AG09309 (cell line): ENCODE data around the gene RBM18.

Experiments used
- DNase-seq: peaks from one replicate; pipeline ENCODE4 v3.0.0-alpha.2; 2010; ENCODE audit warnings: low read depth
- H3K4me3 ChIP-seq: 2 replicates; pipeline ENCODE4 v1.5.1; 2011; ENCODE audit warnings: mild to moderate bottlenecking, low read depth, low read length, moderate library complexity; ENCODE audit not compliant: control insufficient read depth
- TF ChIP-seq, protein P1 (sequence below): IDR thresholded peaks from 2 replicates; pipeline ENCODE4 v1.5.1; 2011; ENCODE audit warnings: mild to moderate bottlenecking, low read depth, low read length, inconsistent platforms; ENCODE audit not compliant: insufficient read depth, control insufficient read depth; ENCODE audit errors: missing control alignments

RBM18 gene

DNA sequence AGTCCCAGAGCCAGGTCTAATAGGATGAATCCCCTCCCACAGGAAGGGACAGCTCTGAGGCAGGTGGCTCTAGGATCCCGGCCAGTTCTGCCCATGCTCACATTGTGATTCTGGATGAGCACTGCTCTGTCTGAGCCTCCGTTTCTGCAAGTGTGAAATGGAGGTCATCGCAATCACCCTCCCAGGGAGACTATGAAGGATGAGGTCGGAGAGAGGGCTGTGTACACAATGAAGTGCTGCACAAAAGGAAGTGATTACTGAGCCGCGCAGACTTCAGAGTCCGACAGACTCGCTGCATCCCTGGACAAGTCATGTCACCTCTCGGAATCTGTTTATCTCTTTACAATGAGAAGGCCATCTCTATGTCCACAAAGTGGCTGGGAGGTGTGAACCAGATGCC, 57.5 kb downstream of the RBM18 start:
- no peak for DNase-seq
- no peak overlapping the region for H3K4me3 ChIP-seq

DNA sequence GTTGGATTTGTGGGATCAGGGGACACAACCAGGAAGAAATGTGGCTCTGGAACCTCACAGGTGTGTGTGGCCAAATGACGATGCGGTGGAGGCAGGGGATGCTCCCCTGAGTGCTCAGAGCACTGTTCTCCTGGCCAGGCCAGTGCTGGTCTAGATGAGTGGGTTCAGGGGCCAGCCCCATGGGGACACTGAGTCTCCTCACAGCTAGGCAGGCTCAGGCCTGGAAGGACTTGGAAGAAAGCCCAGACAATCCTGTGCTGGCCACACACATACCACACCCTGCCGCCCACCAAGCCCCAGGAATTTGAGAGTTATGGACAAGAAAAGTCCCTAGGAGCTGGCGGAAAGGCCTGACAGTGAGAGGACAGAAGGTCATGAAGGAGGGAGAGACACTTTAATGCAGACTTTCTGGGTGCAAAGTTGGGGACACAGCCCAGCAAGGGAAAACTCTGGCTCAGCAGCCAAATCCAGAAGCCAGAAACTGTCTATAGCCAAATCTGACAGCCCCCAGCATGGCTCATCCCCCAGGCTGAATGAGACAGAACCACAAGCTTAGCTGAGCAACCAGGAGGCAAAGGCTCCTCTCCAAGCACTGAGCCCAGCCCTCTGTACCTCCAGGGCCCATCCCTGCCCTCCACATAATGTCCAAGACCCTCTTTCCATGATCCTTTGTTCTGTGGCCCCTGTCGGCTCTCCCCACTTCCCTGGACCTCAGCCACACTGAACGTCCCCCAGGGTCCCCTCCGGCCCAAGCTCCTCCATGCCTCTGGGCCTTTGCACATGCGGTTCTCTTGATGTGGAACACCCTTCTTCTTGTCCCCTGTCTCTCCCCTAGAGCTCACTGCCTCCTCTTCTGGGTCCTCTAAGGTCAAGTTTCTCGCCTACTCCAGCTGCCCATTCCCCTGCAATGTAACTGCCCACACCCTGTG, 58.3 kb downstream of the RBM18 start:
- no peak overlapping the region for H3K4me3 ChIP-seq
- DNase-seq = peak; percentile 64
- TF ChIP-seq, protein P1, sequence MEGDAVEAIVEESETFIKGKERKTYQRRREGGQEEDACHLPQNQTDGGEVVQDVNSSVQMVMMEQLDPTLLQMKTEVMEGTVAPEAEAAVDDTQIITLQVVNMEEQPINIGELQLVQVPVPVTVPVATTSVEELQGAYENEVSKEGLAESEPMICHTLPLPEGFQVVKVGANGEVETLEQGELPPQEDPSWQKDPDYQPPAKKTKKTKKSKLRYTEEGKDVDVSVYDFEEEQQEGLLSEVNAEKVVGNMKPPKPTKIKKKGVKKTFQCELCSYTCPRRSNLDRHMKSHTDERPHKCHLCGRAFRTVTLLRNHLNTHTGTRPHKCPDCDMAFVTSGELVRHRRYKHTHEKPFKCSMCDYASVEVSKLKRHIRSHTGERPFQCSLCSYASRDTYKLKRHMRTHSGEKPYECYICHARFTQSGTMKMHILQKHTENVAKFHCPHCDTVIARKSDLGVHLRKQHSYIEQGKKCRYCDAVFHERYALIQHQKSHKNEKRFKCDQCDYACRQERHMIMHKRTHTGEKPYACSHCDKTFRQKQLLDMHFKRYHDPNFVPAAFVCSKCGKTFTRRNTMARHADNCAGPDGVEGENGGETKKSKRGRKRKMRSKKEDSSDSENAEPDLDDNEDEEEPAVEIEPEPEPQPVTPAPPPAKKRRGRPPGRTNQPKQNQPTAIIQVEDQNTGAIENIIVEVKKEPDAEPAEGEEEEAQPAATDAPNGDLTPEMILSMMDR = no peak

More for the DNA sequence above, 57.5 kb downstream of the RBM18 start:
- TF ChIP-seq, protein P1 = no peak

GRCh38 chr9:122205176-122205575, 59.5 kb downstream of the RBM18 start:
- DNase-seq = no peak
- TF ChIP-seq, protein P1 = no peak
- H3K4me3 ChIP-seq = no peak overlapping the region

DNA sequence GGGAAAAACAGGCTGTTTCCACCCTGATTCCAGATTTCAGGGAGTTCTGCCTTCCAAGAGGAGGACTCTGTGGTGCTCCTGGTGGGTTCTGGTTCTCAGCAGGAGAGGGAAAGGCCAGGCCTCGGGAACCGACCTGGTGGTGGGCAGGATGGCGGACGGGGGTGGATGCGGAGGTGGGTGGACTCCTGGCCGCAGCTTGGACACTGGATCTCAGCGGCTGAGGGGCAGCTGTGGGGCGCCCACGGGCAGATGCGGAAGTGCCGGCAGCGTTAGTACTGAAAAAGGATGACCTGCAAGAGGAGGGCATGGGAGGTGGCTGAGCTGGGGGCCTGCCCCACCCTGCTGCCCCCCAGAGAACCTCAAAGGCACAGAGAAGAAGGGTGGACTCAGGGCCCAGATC, 60.1 kb downstream of the RBM18 start:
- no peak overlapping the region for H3K4me3 ChIP-seq
- DNase-seq = no peak
- TF ChIP-seq, protein P1 = no peak

- H3K4me3 ChIP-seq = no peak overlapping the region
- DNase-seq = no peak
Observed at GRCh38 chr9:122204055-122204454, 60.6 kb downstream of the RBM18 start.

GRCh38 chr9:122202111-122202510, 62.5 kb downstream of the RBM18 start:
- no peak for DNase-seq
- TF ChIP-seq, protein P1 = no peak
- H3K4me3 ChIP-seq = no peak overlapping the region

More at GRCh38 chr9:122204055-122204454, 60.6 kb downstream of the RBM18 start:
- TF ChIP-seq, protein P1 = no peak
